WTC11 (cell line): ENCODE results near the gene CFAP91. TPM values are rescaled to one million over a fixed set of nuclear protein-coding genes. Genes with fewer than 3 reads are reported as not detected.

Source experiments
- ATAC-seq: fragments of 200-7000 bp; cut with Tn5 transposase; 2 replicates; pipeline ENCODE4 v1.10.0; 2021; ENCODE audit warnings: mild to moderate bottlenecking, moderate library complexity
- CTCF ChIA-PET: fragments of 300-600 bp; sonication (Branson Sonifier 250); formaldehyde crosslinking; loops from one replicate; lab custom pipeline; 2021; ENCODE audit warnings: antibody characterized with exemption; lab: Charles Lee
- POLR2A ChIA-PET: fragments of 350-600 bp; sonication (Branson Sonifier 250); formaldehyde crosslinking; loops from one replicate; lab custom pipeline; 2021; ENCODE audit warnings: antibody characterized with exemption; lab: Charles Lee
- DNase-seq: peaks from one replicate; pipeline ENCODE4 v3.0.0; 2021; ENCODE audit warnings: low spot score
- H3K27ac Mint-ChIP-seq: 2 replicates; pipeline ENCODE4 v1.8.0; 2021; ENCODE audit warnings: mixed read lengths
- H3K27me3 Mint-ChIP-seq: 2 replicates; pipeline ENCODE4 v1.8.0; 2021; ENCODE audit warnings: low read depth, mild to moderate bottlenecking, moderate library complexity, mixed read lengths
- H3K36me3 Mint-ChIP-seq: 2 replicates; pipeline ENCODE4 v1.8.0; 2021; ENCODE audit warnings: mixed read lengths
- H3K4me1 Mint-ChIP-seq: 2 replicates; pipeline ENCODE4 v1.8.0; 2022; ENCODE audit warnings: mixed read lengths
- H3K4me3 Mint-ChIP-seq: 2 replicates; pipeline ENCODE4 v1.8.0; 2021; ENCODE audit warnings: mild to moderate bottlenecking, moderate library complexity, mixed read lengths
- H3K9me3 Mint-ChIP-seq: 2 replicates; pipeline ENCODE4 v1.8.0; 2021; ENCODE audit warnings: mixed read lengths
- CDX4 ChIP-seq: fragments of 250-450 bp; sonication (Bioruptor Pico); IDR thresholded peaks from 2 replicates; pipeline ENCODE4 v1.9.0; 2021; ENCODE audit warnings: moderate library complexity, mild to moderate bottlenecking, inconsistent platforms, borderline replicate concordance
- CREB1 ChIP-seq: sonication (generic); formaldehyde crosslinking; IDR thresholded peaks from 2 replicates; pipeline ENCODE4 v1.8.0; 2023; ENCODE audit warnings: mild to moderate bottlenecking, missing genetic modification reagents
- ERG ChIP-seq: fragments of 250-450 bp; sonication (Bioruptor Pico); IDR thresholded peaks from 2 replicates; pipeline ENCODE4 v1.8.0; 2021; ENCODE audit warnings: mild to moderate bottlenecking
- ETV6 ChIP-seq: sonication (generic); formaldehyde crosslinking; IDR thresholded peaks from 2 replicates; pipeline ENCODE4 v1.8.1; 2022; ENCODE audit warnings: mild to moderate bottlenecking, missing genetic modification reagents
- FOXJ3 ChIP-seq: sonication (generic); formaldehyde crosslinking; IDR thresholded peaks from 2 replicates; pipeline ENCODE4 v1.9.0; 2021; ENCODE audit warnings: missing genetic modification reagents, mild to moderate bottlenecking, borderline replicate concordance
- FOXP1 ChIP-seq: sonication (generic); formaldehyde crosslinking; IDR thresholded peaks from 2 replicates; pipeline ENCODE4 v1.8.0; 2022; ENCODE audit warnings: missing genetic modification reagents, mild to moderate bottlenecking, moderate library complexity, borderline replicate concordance
- JAZF1 ChIP-seq: fragments of 250-450 bp; sonication (Bioruptor Pico); IDR thresholded peaks from 2 replicates; pipeline ENCODE4 v1.9.0; 2021; ENCODE audit warnings: moderate library complexity, mild to moderate bottlenecking, inconsistent platforms
- MLX ChIP-seq: sonication (generic); formaldehyde crosslinking; IDR thresholded peaks from 2 replicates; pipeline ENCODE4 v1.8.1; 2023; ENCODE audit warnings: mild to moderate bottlenecking, missing genetic modification reagents, moderate library complexity
- NR2C2 ChIP-seq: sonication (generic); formaldehyde crosslinking; IDR thresholded peaks from 2 replicates; pipeline ENCODE4 v1.8.0; 2022; ENCODE audit warnings: mild to moderate bottlenecking, missing genetic modification reagents
- NR3C1 ChIP-seq: sonication (generic); formaldehyde crosslinking; conservative IDR thresholded peaks from 2 replicates; pipeline ENCODE4 v1.8.1; 2023; ENCODE audit warnings: low read depth, mild to moderate bottlenecking, missing genetic modification reagents
- PREB ChIP-seq: sonication (generic); formaldehyde crosslinking; IDR thresholded peaks from 2 replicates; pipeline ENCODE4 v1.8.1; 2022; ENCODE audit warnings: mild to moderate bottlenecking, missing genetic modification reagents, moderate library complexity, borderline replicate concordance
- RELA ChIP-seq: sonication (generic); formaldehyde crosslinking; IDR thresholded peaks from 2 replicates; pipeline ENCODE4 v1.8.1; 2022; ENCODE audit warnings: missing genetic modification reagents, mild to moderate bottlenecking, borderline replicate concordance
- SP1 ChIP-seq: sonication (generic); formaldehyde crosslinking; conservative IDR thresholded peaks from 2 replicates; pipeline ENCODE4 v1.8.1; 2022; ENCODE audit warnings: missing genetic modification reagents
- TCF7 ChIP-seq: sonication (generic); formaldehyde crosslinking; IDR thresholded peaks from 2 replicates; pipeline ENCODE4 v1.8.0; 2022; ENCODE audit warnings: mild to moderate bottlenecking, low read depth, missing genetic modification reagents, moderate library complexity
- TEAD4 ChIP-seq: sonication (generic); formaldehyde crosslinking; IDR thresholded peaks from 2 replicates; pipeline ENCODE4 v1.8.0; 2022; ENCODE audit warnings: mild to moderate bottlenecking, missing genetic modification reagents
- USF1 ChIP-seq: sonication (generic); formaldehyde crosslinking; IDR thresholded peaks from 2 replicates; pipeline ENCODE4 v1.8.0; 2022; ENCODE audit warnings: mild to moderate bottlenecking, missing genetic modification reagents
- USF2 ChIP-seq: sonication (generic); formaldehyde crosslinking; IDR thresholded peaks from 2 replicates; pipeline ENCODE4 v1.8.1; 2023; ENCODE audit warnings: mild to moderate bottlenecking, missing genetic modification reagents, moderate library complexity
- ZNF219 ChIP-seq: sonication (generic); formaldehyde crosslinking; IDR thresholded peaks from 2 replicates; pipeline ENCODE4 v1.8.0; 2023; ENCODE audit warnings: missing genetic modification reagents, mild to moderate bottlenecking, borderline replicate concordance
- ZNF263 ChIP-seq: sonication (generic); formaldehyde crosslinking; IDR thresholded peaks from 2 replicates; pipeline ENCODE4 v1.8.1; 2022; ENCODE audit warnings: low read depth, mild to moderate bottlenecking, moderate library complexity, missing genetic modification reagents
- ZNF396 ChIP-seq: fragments of 250-450 bp; sonication (Bioruptor Pico); IDR thresholded peaks from 2 replicates; pipeline ENCODE4 v1.8.0; 2021; ENCODE audit warnings: mild to moderate bottlenecking, moderate library complexity, borderline replicate concordance
- total RNA-seq: library from RNA; stranded (reverse); gene quantifications from 3 replicates; pipeline ENCODE4 v1.2.3, GENCODE V29; 2021
- TF ChIP-seq, protein P1 (sequence below): sonication (generic); formaldehyde crosslinking; IDR thresholded peaks from 2 replicates; pipeline ENCODE4 v1.8.0; 2022; ENCODE audit warnings: mild to moderate bottlenecking, missing genetic modification reagents
- TF ChIP-seq, protein P2 (sequence below): sonication (generic); formaldehyde crosslinking; conservative IDR thresholded peaks from 2 replicates; pipeline ENCODE4 v1.8.1; 2022; ENCODE audit warnings: mild to moderate bottlenecking, missing genetic modification reagents
- TF ChIP-seq, protein P3 (sequence below): sonication (generic); formaldehyde crosslinking; IDR thresholded peaks from 2 replicates; pipeline ENCODE4 v1.8.1; 2022; ENCODE audit warnings: missing genetic modification reagents, borderline replicate concordance
- TF ChIP-seq, protein P4 (sequence below): fragments of 250-450 bp; sonication (Bioruptor Pico); IDR thresholded peaks from 2 replicates; pipeline ENCODE4 v1.9.0; 2021; ENCODE audit warnings: mild to moderate bottlenecking

Gene CFAP91
- total RNA-seq, 1 experiment from 2014 or later = 3.5 TPM

DNA sequence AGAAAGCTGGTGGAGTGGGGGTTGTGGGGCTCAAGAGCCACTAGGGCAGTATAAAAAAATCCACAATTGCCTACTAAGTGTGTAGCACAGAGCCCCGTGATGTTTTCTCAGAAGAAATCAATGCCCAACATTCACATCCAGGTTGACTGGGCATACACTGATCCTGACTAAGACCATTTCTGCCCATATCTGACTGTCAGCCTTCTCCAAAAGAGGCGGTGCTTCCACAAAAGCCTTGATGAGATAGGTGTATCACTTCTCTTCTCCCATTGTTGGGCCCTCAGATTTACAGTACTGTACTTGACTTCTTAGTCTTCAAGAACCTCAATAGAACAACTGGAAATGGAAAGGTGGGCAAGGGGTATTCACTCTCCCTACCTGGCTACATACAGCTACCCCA, 43.8 kb upstream of the CFAP91 start:
- CTCF ChIA-PET = no interaction called here
- TF ChIP-seq NR3C1 (no peak), ZNF263 (no peak), ERG (CRISPR knock-in tag) (no peak), CREB1 (CRISPR knock-in tag) (no peak)
- TF ChIP-seq, protein P1, sequence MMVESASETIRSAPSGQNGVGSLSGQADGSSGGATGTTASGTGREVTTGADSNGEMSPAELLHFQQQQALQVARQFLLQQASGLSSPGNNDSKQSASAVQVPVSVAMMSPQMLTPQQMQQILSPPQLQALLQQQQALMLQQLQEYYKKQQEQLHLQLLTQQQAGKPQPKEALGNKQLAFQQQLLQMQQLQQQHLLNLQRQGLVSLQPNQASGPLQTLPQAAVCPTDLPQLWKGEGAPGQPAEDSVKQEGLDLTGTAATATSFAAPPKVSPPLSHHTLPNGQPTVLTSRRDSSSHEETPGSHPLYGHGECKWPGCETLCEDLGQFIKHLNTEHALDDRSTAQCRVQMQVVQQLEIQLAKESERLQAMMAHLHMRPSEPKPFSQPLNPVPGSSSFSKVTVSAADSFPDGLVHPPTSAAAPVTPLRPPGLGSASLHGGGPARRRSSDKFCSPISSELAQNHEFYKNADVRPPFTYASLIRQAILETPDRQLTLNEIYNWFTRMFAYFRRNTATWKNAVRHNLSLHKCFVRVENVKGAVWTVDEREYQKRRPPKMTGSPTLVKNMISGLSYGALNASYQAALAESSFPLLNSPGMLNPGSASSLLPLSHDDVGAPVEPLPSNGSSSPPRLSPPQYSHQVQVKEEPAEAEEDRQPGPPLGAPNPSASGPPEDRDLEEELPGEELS (CRISPR knock-in tag) = no peak
- TF ChIP-seq, protein P2, sequence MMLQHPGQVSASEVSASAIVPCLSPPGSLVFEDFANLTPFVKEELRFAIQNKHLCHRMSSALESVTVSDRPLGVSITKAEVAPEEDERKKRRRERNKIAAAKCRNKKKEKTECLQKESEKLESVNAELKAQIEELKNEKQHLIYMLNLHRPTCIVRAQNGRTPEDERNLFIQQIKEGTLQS = no peak
- TF ChIP-seq, all 79 proteins: peak for 0
- Mint-ChIP-seq H3K27ac (no peak overlapping the region), H3K4me3 (no peak overlapping the region), H3K27me3 (no peaks in the 10 kb centered on the region), H3K4me1 (peaks cover 3% of the 10 kb centered on the region; the same call in 1 of the 2 replicates), H3K36me3 (no peaks in the 10 kb centered on the region), H3K9me3 (no peaks in the 10 kb centered on the region)
- POLR2A ChIA-PET = interaction anchor here (0.7 kb wide), 1 partner anchor 783 kb away, joined by 5 read pairs; no protein-coding TSS in a partner anchor
- DNase-seq = no peak
- no peak for ATAC-seq

DNA sequence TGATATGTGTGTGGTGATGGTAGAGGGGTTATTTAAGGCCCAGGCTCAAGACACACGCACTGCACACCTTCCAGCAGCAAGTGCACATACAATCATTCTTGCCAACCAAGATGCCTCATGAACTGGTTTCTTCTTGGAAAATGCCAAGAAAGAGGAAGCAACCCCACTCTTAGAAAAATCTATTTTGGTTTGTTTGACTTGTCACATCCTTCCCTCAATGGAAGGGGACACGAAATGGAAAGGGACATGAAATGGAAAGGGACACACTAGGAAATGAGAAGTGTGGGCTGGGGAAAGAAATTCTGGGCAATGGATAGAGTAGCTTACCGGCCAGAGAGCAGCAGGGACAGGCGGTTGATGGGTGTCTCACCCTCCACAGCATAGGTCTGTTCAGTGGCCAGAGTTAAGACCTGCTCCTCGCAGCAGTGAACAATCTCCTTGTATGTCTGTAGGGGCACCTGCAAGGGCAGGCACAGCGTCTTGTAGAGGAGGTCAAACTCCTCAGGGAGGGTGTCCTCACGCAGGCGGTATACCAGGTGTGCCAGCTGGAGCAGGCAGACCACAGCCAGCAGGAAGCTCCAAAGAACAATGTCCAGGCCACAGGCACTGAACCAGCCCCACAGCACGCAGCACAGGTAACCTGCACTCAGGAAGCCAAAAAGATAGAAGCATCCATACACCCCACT, 43.1 kb upstream of the CFAP91 start:
- TF ChIP-seq USF2 (CRISPR knock-in tag) = no peak
- no peak for TF ChIP-seq TCF7
- no peak for TF ChIP-seq ZNF219 (CRISPR knock-in tag)
- TF ChIP-seq TEAD4 (CRISPR knock-in tag) = no peak
- TF ChIP-seq USF1 = no peak
- TF ChIP-seq ZNF396 (CRISPR knock-in tag) = no peak
- TF ChIP-seq SP1 (CRISPR knock-in tag) = no peak
- TF ChIP-seq RELA (CRISPR knock-in tag) = no peak
- no peak for TF ChIP-seq FOXJ3 (CRISPR knock-in tag)
- no peak for TF ChIP-seq JAZF1 (CRISPR knock-in tag)
- TF ChIP-seq, protein P3, sequence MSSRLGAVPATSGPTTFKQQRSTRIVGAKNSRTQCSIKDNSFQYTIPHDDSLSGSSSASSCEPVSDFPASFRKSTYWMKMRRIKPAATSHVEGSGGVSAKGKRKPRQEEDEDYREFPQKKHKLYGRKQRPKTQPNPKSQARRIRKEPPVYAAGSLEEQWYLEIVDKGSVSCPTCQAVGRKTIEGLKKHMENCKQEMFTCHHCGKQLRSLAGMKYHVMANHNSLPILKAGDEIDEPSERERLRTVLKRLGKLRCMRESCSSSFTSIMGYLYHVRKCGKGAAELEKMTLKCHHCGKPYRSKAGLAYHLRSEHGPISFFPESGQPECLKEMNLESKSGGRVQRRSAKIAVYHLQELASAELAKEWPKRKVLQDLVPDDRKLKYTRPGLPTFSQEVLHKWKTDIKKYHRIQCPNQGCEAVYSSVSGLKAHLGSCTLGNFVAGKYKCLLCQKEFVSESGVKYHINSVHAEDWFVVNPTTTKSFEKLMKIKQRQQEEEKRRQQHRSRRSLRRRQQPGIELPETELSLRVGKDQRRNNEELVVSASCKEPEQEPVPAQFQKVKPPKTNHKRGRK = no peak
- TF ChIP-seq PREB (CRISPR knock-in tag) = no peak
- TF ChIP-seq ETV6 = no peak
- TF ChIP-seq MLX (CRISPR knock-in tag) = no peak
- TF ChIP-seq FOXP1 (CRISPR knock-in tag) = no peak
- TF ChIP-seq, protein P2 = no peak
- no peak for TF ChIP-seq CDX4 (CRISPR knock-in tag)
- TF ChIP-seq, protein P4, sequence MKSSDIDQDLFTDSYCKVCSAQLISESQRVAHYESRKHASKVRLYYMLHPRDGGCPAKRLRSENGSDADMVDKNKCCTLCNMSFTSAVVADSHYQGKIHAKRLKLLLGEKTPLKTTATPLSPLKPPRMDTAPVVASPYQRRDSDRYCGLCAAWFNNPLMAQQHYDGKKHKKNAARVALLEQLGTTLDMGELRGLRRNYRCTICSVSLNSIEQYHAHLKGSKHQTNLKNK (CRISPR knock-in tag) = no peak
- TF ChIP-seq NR2C2 (CRISPR knock-in tag) = no peak
- DNase-seq (no peak), ATAC-seq (no peak)
- H3K36me3 Mint-ChIP-seq = no peaks in the 10 kb centered on the region
- peaks cover 3% of the 10 kb centered on the region; the same call in 1 of the 2 replicates for H3K4me1 Mint-ChIP-seq
- no peaks in the 10 kb centered on the region for H3K9me3 Mint-ChIP-seq
- no peak overlapping the region for H3K4me3 Mint-ChIP-seq
- no peak overlapping the region for H3K27ac Mint-ChIP-seq
- CTCF ChIA-PET = interaction anchor here (0.6 to 1.4 kb wide), 2 partner anchors 22 to 59 kb away, joined by 3 to 5 read pairs; no protein-coding TSS in a partner anchor
- H3K27me3 Mint-ChIP-seq = no peaks in the 10 kb centered on the region
- POLR2A ChIA-PET = no interaction called here
